Kidney (tissue), 14 donors: Measurements from ENCODE around the gene ABRAXAS1. TPM values are rescaled to one million over a fixed set of nuclear protein-coding genes. Genes with fewer than 3 reads are reported as not detected.
A peak's percentile ranks its signal among the peaks of the same experiment; 100 is the strongest.
"Not testable (repeated sequence)": the region's sequence is repeated elsewhere in the genome, so short reads cannot be mapped to it uniquely, and the experiment has no call there.

Source experiments
- DNase-seq, 5 donors: peaks; one replicate each; pipeline ENCODE4 v3.0.0-alpha.2; 2013 to 2020
- FAIRE-seq: peaks from 2 replicates; lab custom pipeline; 2012; peaks lifted over from hg19 to GRCh38; lab: Jason Lieb, UNC
- H3K27ac ChIP-seq, 2 donors: one replicate each; pipeline ENCODE4 v1.7.0; 2013; ENCODE audit warnings: low read depth in 2 of 2, low read length in 2 of 2, inconsistent platforms in 1 of 2
- H3K27me3 ChIP-seq: one replicate; pipeline ENCODE4 v1.7.1; 2013; ENCODE audit warnings: low read length, inconsistent platforms; ENCODE audit not compliant: control insufficient read depth, insufficient read depth
- H3K36me3 ChIP-seq, 3 donors: one replicate each; pipeline versions ENCODE4 v1.7.0 to v1.7.1; 2013; ENCODE audit warnings: low read length in 3 of 3, control low read depth in 1 of 3, inconsistent platforms in 1 of 3; ENCODE audit not compliant: insufficient read depth in 3 of 3, control insufficient read depth in 2 of 3
- H3K4me1 ChIP-seq, 3 donors: one replicate each; pipeline versions ENCODE4 v1.7.0 to v1.7.1; 2013; ENCODE audit warnings: low read length in 3 of 3, inconsistent platforms in 1 of 3, low read depth in 1 of 3; ENCODE audit not compliant: control insufficient read depth in 2 of 3, insufficient read depth in 2 of 3
- H3K4me3 ChIP-seq, 3 donors: one replicate each; pipeline versions ENCODE4 v1.7.0 to v1.8.1; 2013; ENCODE audit warnings: low read length in 3 of 3, control low read depth in 1 of 3, inconsistent platforms in 1 of 3
- H3K9ac ChIP-seq, 3 donors: one replicate each; pipeline versions ENCODE4 v1.7.0 to v1.7.1; 2013; ENCODE audit warnings: low read length in 3 of 3, control low read depth in 1 of 3, inconsistent platforms in 1 of 3
- H3K9me3 ChIP-seq, 3 donors: one replicate each; pipeline versions ENCODE4 v1.7.0 to v1.7.1; 2013; ENCODE audit warnings: low read length in 3 of 3, control low read depth in 1 of 3, inconsistent platforms in 1 of 3; ENCODE audit not compliant: control insufficient read depth in 2 of 3, insufficient read depth in 1 of 3
- intact Hi-C: fragments of 100-400 bp; cut with DNase I; formaldehyde crosslinking; loops from one replicate; pipeline ENCODE4 v1.11.1; 2022
- polyA plus RNA-seq: library from polyadenylated mRNA; stranded (reverse); fragments of 350-450 nt; fragmentation: Illumina TruSeq; extraction: RNeasy Lipid Tissue Mini Kit (QIAGEN cat#74804); gene quantifications from one replicate; pipeline ENCODE4 v1.2.3, GENCODE V29; 2014; ENCODE audit warnings: low read depth, low replicate concordance; ENCODE audit not compliant: insufficient read depth
- total RNA-seq: library from RNA; stranded (reverse); fragmentation: NEBNext Ultra II Directional; extraction: Animal tissue kit (Norgen Biotek cat#: 25700); gene quantifications from one replicate; pipeline ENCODE4 v1.2.1, GENCODE V29; 2021
- TF ChIP-seq, protein P1 (sequence below): IDR thresholded peaks from 3 replicates; pipeline ENCODE4 v1.5.1; 2012; ENCODE audit warnings: mild to moderate bottlenecking, moderate library complexity, borderline replicate concordance; ENCODE audit not compliant: insufficient read depth; ENCODE audit errors: extremely low read depth
- donor health status: control.
- donor health status: control.
- donor health status: control.
- donor health status: control.
- donor health status: control.
- donor health status: DM: yes; HTN: yes; CAD: no.
- donor health status: Normal renal cell carcinoma (clear cell type).

ABRAXAS1 gene
- total and polyA plus RNA-seq, 2 donors from 2014 or later = 8.2 to 14.8 TPM

GRCh38 chr4:83504996-83505395 lies 20.1 kb upstream of the ABRAXAS1 start:
- no peak overlapping the region for H3K27ac ChIP-seq
- H3K27me3 ChIP-seq = no peaks in the 10 kb centered on the region
- FAIRE-seq = no peak
- no peak overlapping the region for H3K4me3 ChIP-seq
- no peaks in the 10 kb centered on the region for H3K4me1 ChIP-seq
- H3K9ac ChIP-seq = no peak overlapping the region
- TF ChIP-seq, protein P1, sequence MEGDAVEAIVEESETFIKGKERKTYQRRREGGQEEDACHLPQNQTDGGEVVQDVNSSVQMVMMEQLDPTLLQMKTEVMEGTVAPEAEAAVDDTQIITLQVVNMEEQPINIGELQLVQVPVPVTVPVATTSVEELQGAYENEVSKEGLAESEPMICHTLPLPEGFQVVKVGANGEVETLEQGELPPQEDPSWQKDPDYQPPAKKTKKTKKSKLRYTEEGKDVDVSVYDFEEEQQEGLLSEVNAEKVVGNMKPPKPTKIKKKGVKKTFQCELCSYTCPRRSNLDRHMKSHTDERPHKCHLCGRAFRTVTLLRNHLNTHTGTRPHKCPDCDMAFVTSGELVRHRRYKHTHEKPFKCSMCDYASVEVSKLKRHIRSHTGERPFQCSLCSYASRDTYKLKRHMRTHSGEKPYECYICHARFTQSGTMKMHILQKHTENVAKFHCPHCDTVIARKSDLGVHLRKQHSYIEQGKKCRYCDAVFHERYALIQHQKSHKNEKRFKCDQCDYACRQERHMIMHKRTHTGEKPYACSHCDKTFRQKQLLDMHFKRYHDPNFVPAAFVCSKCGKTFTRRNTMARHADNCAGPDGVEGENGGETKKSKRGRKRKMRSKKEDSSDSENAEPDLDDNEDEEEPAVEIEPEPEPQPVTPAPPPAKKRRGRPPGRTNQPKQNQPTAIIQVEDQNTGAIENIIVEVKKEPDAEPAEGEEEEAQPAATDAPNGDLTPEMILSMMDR = no peak
- intact Hi-C loops = loop anchor here (5.0 kb wide), 1 partner anchor 137 kb away; no protein-coding TSS in a partner anchor
- H3K9me3 ChIP-seq = no peaks in the 10 kb centered on the region
- H3K36me3 ChIP-seq = no peaks in the 10 kb centered on the region
- DNase-seq = no peak

DNA sequence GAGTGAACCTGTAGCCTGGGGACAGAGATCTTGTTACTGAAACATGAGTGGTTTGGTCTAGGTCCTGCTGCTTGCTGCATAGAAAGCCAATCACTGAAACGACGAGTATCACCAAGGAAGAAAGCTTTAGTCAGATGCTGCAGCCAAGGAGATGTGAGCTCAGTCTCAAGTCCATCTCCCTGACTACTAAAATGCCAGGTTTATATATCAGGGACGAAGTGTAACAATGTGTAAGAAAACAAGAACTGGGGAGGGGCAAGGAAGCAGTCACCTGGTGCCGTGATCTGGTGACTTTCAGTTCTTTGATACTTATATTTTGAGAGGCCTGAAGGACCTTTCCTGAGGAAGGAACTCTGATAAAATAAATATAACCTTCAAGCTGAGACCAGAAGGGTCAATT lies 19.6 kb upstream of the ABRAXAS1 start:
- FAIRE-seq = no peak

DNA sequence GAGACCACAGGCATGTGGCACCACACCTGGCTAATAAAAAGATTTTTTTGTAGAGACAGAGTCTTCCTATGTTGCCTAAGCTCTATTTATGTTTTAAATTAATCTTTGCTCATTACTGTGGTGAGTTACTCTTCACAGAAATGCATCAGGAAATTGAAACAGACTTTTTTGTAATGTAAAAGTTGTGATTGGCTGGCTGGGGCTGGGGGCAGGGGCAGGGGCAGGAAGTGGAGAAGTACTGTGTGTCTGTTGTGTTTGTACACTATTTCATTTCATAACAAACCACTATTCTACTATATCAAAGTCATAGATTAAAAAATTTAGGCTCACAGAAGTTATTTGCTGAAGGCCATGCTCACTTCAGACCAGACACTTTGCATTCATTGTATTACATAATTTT lies 19.1 kb upstream of the ABRAXAS1 start:
- Histone ChIP-seq H3K36me3 (no peaks in the 10 kb centered on the region), H3K4me1 (no peaks in the 10 kb centered on the region), H3K4me3 (no peak overlapping the region), H3K9me3 (no peaks in the 10 kb centered on the region), H3K27ac (no peak overlapping the region), H3K9ac (no peak overlapping the region), H3K27me3 (no peaks in the 10 kb centered on the region)
- intact Hi-C loops = no loop called here
- DNase-seq (no peak), FAIRE-seq (no peak)
- TF ChIP-seq, protein P1 = no peak

More for the DNA sequence above, 19.6 kb upstream of the ABRAXAS1 start:
- TF ChIP-seq, protein P1 = no peak
- Histone ChIP-seq H3K27me3 (no peaks in the 10 kb centered on the region), H3K9ac (no peak overlapping the region), H3K36me3 (no peaks in the 10 kb centered on the region), H3K4me1 (no peaks in the 10 kb centered on the region), H3K27ac (no peak overlapping the region), H3K9me3 (no peaks in the 10 kb centered on the region), H3K4me3 (no peak overlapping the region)
- peak in 2 of 5 donors; percentile 22 to 25 for DNase-seq
- intact Hi-C loops = no loop called here

DNA sequence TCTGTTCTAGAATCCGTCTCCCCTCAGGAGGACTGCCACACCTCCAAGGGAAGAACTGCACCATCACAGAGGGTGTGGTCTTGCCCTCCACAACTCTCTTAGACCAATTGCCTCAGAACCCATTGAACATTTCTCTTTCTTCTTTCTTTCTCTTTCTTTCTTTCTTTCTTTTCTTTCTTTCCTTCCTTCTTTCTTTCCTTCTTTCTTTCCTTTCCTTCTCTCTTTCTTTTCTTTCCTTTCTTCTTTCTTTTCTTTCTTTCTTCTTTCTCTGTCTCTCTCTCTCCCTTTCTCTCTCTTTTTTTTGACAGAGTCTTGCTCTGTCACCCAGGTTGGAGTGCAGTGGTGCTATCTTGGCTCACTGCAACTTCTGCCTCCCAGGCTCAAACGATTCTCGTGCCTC lies 16.8 kb upstream of the ABRAXAS1 start:
- H3K36me3 ChIP-seq, H3K9ac ChIP-seq, H3K27ac ChIP-seq, H3K9me3 ChIP-seq, intact Hi-C loops, H3K27me3 ChIP-seq, H3K4me1 ChIP-seq, FAIRE-seq, DNase-seq, H3K4me3 ChIP-seq: not testable (repeated sequence)
